MM.1S (cell line): ENCODE results near the gene SLC6A9.

ENCODE experiments used
- DNase-seq: peaks from one replicate; pipeline ENCODE4 v3.0.0-alpha.2; 2015
- H2AFZ ChIP-seq: fragments of 300-600 bp; sonication (generic); 2 replicates; pipeline ENCODE4 v1.6.0; 2016; ENCODE audit warnings: antibody characterized with exemption, low read length
- H3F3A ChIP-seq: fragments of 300-600 bp; sonication (generic); 2 replicates; pipeline ENCODE4 v1.6.1; 2016; ENCODE audit warnings: mild to moderate bottlenecking, antibody characterized with exemption, low read length, moderate library complexity, mixed read lengths; ENCODE audit not compliant: insufficient read depth
- H3K27ac ChIP-seq: fragments of 300-600 bp; sonication (generic); 2 replicates; pipeline ENCODE4 v1.5.1; 2016; ENCODE audit warnings: mild to moderate bottlenecking, low read length
- H3K27me3 ChIP-seq: fragments of 300-600 bp; sonication (generic); replicated peaks from 2 replicates; pipeline ENCODE4 v1.6.0; 2016; ENCODE audit warnings: low read length; ENCODE audit not compliant: insufficient read depth
- H3K36me3 ChIP-seq: fragments of 300-600 bp; sonication (generic); replicated peaks from 2 replicates; pipeline ENCODE4 v1.6.1; 2016; ENCODE audit warnings: mild to moderate bottlenecking, low read length, mixed read lengths; ENCODE audit not compliant: insufficient read depth
- H3K4me1 ChIP-seq: fragments of 300-600 bp; sonication (generic); 2 replicates; pipeline ENCODE4 v1.6.1; 2016; ENCODE audit warnings: low read length, mixed read lengths
- H3K4me2 ChIP-seq: fragments of 300-600 bp; sonication (generic); 2 replicates; pipeline ENCODE4 v1.6.0; 2016; ENCODE audit warnings: low read depth, low read length
- H3K4me3 ChIP-seq: fragments of 300-600 bp; sonication (generic); 2 replicates; pipeline ENCODE4 v1.5.1; 2016; ENCODE audit warnings: low read length, mixed read lengths
- H3K79me2 ChIP-seq: fragments of 300-600 bp; sonication (generic); 2 replicates; pipeline ENCODE4 v1.6.1; 2016; ENCODE audit warnings: mixed run types, low read length, mixed read lengths
- H3K9ac ChIP-seq: fragments of 300-600 bp; sonication (generic); 2 replicates; pipeline ENCODE4 v1.6.1; 2016; ENCODE audit warnings: low read length, mixed read lengths
- H3K9me2 ChIP-seq: fragments of 300-600 bp; sonication (generic); replicated peaks from 2 replicates; pipeline ENCODE4 v1.6.1; 2016; ENCODE audit warnings: mild to moderate bottlenecking, low read length, mixed read lengths; ENCODE audit not compliant: insufficient read depth
- H3K9me3 ChIP-seq: fragments of 300-600 bp; sonication (generic); replicated peaks from 2 replicates; pipeline ENCODE4 v1.6.1; 2016; ENCODE audit warnings: mild to moderate bottlenecking, low read length, mixed read lengths; ENCODE audit not compliant: insufficient read depth
- H4K20me1 ChIP-seq: fragments of 300-600 bp; sonication (generic); 2 replicates; pipeline ENCODE4 v1.6.1; 2016; ENCODE audit warnings: mild to moderate bottlenecking, low read length, moderate library complexity, mixed read lengths; ENCODE audit not compliant: insufficient read depth
- CTCF ChIP-seq: fragments of 300-600 bp; sonication (generic); IDR thresholded peaks from 2 replicates; pipeline ENCODE4 v1.5.1; 2016; ENCODE audit warnings: antibody characterized with exemption, low read length, mixed read lengths
- EZH2 ChIP-seq: fragments of 300-600 bp; sonication (generic); optimal IDR thresholded peaks from 2 replicates; pipeline ENCODE3; 2017; ENCODE audit warnings: low read depth, mild to moderate bottlenecking, antibody characterized with exemption, low read length, mixed read lengths
- EZH2phosphoT487 ChIP-seq: fragments of 300-600 bp; sonication (generic); IDR thresholded peaks from 2 replicates; pipeline ENCODE4 v1.6.1; 2018; ENCODE audit warnings: antibody characterized with exemption, low read length

Gene SLC6A9

GRCh38 chr1:44027320-44027719 lies 3.9 kb downstream of the SLC6A9 start:
- Histone ChIP-seq H3F3A (peaks cover 3% of the 10 kb centered on the region; the same call in 1 of the 2 replicates), H3K9me3 (no peaks in the 10 kb centered on the region), H3K79me2 (no peaks in the 10 kb centered on the region), H3K4me2 (no peak overlapping the region), H3K27ac (no peak overlapping the region), H2AFZ (no peak overlapping the region), H3K4me3 (no peak overlapping the region), H3K36me3 (no peaks in the 10 kb centered on the region), H3K9ac (no peak overlapping the region), H3K27me3 (no peaks in the 10 kb centered on the region), H4K20me1 (no peaks in the 10 kb centered on the region), H3K4me1 (peaks cover 21% of the 10 kb centered on the region), H3K9me2 (no peaks in the 10 kb centered on the region)
- no peak for DNase-seq
- TF ChIP-seq EZH2phosphoT487 (no peak), EZH2 (no peak), CTCF (no peak)

- Histone ChIP-seq H3F3A (no peaks in the 10 kb centered on the region), H4K20me1 (no peaks in the 10 kb centered on the region), H3K4me1 (peaks cover 12% of the 10 kb centered on the region), H3K36me3 (no peaks in the 10 kb centered on the region), H3K9ac (no peak overlapping the region), H2AFZ (peak overlapping the region; percentile 27; the same call in 1 of the 2 replicates), H3K79me2 (no peaks in the 10 kb centered on the region), H3K4me2 (peak overlapping the region; percentile 18; the same call in 1 of the 2 replicates), H3K9me2 (no peaks in the 10 kb centered on the region), H3K27ac (no peak overlapping the region), H3K9me3 (no peaks in the 10 kb centered on the region), H3K27me3 (no peaks in the 10 kb centered on the region), H3K4me3 (no peak overlapping the region)
- TF ChIP-seq EZH2phosphoT487 (no peak), CTCF (no peak), EZH2 (no peak)
- no peak for DNase-seq
Measured at GRCh38 chr1:44025816-44026215, 5.4 kb downstream of the SLC6A9 start.

- Histone ChIP-seq H3K9ac (no peak overlapping the region), H3K4me1 (peaks cover 12% of the 10 kb centered on the region), H4K20me1 (no peaks in the 10 kb centered on the region), H3K36me3 (no peaks in the 10 kb centered on the region), H3K27me3 (no peaks in the 10 kb centered on the region), H3F3A (no peaks in the 10 kb centered on the region), H3K9me3 (no peaks in the 10 kb centered on the region), H3K79me2 (no peaks in the 10 kb centered on the region), H3K9me2 (no peaks in the 10 kb centered on the region), H3K4me2 (no peak overlapping the region), H2AFZ (no peak overlapping the region), H3K4me3 (no peak overlapping the region), H3K27ac (no peak overlapping the region)
- TF ChIP-seq EZH2: no peak
- no peak for TF ChIP-seq EZH2phosphoT487
- TF ChIP-seq CTCF: no peak
- DNase-seq: no peak
Measured at GRCh38 chr1:44024903-44025525, 6.2 kb downstream of the SLC6A9 start.
